ENCODE measurements around the gene DVL2. TPM values are rescaled to one million over a fixed set of nuclear protein-coding genes. Genes with fewer than 3 reads are reported as not detected.

Gene DVL2
- 10 to 100 TPM; 64.4 to 66.5 TPM for total RNA-seq

DNA sequence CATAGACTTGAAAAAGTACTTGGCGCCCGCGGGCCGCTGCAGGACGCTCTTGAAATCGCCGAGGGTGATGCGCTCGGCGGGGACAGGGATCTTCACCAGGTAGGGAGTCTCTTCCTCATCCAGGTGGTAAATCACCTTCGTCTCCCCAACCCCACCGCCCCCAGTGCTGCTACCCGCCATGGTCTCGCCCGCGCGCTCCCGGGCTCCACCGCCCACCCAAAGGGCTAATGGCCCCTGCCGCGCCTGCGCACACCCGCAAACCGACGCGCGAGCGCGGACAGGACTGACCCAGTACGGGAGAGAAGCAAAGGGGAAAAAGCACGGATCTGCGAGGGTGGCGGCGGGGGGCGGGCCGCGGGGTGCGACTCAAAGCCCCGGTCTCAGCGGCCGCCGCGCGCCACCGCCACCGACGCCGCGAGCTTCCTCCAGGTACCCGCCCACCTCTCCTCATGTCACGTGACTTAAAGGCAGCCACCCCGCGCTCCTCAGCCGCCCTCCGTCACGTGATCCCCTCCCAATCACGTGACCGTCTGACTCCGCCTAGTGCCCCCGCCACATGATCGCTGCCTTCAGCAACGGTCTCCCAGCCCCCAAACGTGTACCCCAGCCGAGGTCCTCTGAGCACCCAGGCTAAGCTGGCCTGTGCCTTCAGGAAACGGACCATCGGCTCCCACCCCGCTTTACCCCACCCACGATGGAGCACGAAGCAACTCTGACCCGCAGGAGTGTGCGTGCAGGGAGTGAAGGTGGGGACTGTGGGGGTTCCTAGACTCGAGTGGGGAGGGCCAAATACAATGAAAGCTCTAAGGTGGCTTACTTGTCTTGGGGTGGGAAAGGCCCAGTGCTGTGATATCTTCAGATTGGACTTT, at the start of gene DVL2:
Gene DVL2 (minus strand): TSS at position 435 of the 869 bp plus-strand sequence. CDS start 255 bp downstream, at position 180.
- Mint-ChIP-seq H3K36me3 (peaks cover 35% of the 10 kb centered on the region), H3K27ac (peak within 1 kb of the TSS; percentile 96)

DNA sequence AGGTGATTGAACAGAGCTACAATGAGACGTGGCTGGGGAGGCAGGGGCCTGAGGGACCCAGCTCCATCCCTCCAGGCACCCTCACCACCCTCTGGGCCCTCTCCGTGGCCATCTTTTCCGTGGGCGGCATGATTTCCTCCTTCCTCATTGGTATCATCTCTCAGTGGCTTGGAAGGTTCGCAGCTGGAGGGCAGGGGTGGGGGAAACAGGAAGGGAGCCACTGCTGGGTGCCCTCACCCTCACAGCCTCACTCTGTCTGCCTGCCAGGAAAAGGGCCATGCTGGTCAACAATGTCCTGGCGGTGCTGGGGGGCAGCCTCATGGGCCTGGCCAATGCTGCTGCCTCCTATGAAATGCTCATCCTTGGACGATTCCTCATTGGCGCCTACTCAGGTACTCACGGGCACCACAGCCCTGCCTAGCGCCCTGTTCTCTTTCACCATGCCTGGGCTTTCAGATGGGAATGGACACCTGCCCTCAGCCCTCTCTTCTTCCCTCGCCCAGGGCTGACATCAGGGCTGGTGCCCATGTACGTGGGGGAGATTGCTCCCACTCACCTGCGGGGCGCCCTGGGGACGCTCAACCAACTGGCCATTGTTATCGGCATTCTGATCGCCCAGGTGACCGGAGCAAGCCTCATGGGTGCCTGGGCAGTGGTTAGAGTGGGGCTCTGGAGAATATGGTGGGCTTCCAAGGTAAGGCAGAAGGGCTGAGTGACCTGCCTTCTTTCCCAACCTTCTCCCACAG, 49.3 kb upstream of the DVL2 start:
- H3K4me3 Mint-ChIP-seq = no peak overlapping the region
- H3K4me1 Mint-ChIP-seq = peaks cover 22% of the 10 kb centered on the region
- no peak for DNase-seq
- no peaks in the 10 kb centered on the region for H3K36me3 Mint-ChIP-seq
- H3K27ac Mint-ChIP-seq = no peak overlapping the region
- H3K27me3 Mint-ChIP-seq = peaks cover 21% of the 10 kb centered on the region
- no peaks in the 10 kb centered on the region for H3K9me3 Mint-ChIP-seq

More for the DNA sequence above, at the start of gene DVL2:
- H3K4me1 Mint-ChIP-seq = peaks cover 45% of the 10 kb centered on the region
- DNase-seq = peak; percentile 95
- no peaks in the 10 kb centered on the region for H3K27me3 Mint-ChIP-seq
- H3K9me3 Mint-ChIP-seq = no peaks in the 10 kb centered on the region
- H3K4me3 Mint-ChIP-seq = peak within 1 kb of the TSS; percentile 99

DNA sequence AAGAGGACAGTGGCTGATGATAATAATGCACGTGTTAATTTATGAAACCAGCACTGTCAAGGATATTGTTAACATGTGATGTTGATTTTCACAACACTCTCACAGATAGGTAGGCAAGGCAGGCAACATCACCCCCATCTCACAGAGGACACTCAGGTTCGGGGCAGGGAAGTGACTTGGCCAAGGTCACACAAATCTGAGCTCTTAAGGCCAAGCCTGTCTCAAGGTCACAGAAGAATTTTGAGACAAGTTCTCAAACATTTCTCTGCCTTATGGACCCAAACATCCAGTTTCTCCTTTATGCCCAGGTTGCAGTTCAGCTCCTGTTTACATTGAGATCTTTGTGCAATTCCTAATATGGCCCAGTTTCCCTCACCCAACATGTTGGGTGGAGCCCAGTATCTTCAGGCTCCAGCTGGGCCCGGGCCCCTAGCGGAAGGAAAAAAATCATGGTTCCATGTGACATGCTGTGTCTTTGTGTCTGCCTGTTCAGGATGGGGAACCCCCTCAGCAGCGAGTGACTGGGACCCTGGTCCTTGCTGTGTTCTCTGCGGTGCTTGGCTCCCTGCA, 48.5 kb upstream of the DVL2 start:
- peak overlapping the region; percentile 40 for H3K4me3 Mint-ChIP-seq
- peak; percentile 30 for DNase-seq
- peaks cover 22% of the 10 kb centered on the region for H3K4me1 Mint-ChIP-seq
- H3K27me3 Mint-ChIP-seq = peaks cover 21% of the 10 kb centered on the region
- no peaks in the 10 kb centered on the region for H3K36me3 Mint-ChIP-seq
- H3K9me3 Mint-ChIP-seq = no peaks in the 10 kb centered on the region
- H3K27ac Mint-ChIP-seq = no peak overlapping the region

DNA sequence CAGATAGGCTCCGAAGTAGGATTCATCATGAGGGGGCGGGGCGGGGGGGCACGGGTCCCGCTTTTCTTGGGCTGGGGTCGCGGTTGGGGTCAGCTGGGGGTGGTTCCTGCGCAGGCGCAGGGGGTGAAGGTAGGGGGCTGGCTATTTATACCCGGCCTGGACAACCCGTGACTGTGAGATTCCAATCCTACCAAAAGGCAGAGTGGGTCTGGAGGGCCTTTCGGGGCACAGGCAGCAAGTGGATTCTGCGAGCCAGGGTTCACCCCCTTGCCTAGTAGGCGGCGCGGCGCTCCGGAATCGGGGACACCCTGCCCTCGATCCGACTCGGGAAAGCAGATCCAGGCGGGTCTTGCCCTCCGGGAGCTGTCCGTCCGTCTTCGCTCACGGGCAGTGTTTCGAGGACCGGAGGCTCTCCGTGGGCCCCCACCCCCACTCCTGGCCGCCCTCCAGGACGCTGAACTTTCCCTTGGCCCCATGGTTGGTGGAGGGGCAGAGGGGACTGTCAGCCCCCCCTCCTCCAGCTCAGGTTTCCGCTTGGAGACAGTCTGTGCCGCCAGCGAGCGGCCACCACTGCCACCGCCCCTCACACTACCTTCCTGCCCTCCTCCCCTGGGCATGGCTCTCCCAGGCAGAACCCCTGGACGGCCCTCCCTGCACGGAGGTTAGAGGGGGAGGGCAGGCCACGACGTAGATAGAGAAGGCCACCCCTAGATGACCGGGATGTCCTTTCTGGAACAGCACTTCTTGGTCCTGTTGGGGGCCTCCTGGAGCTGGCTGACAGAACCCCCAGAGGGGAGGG, 47.8 kb upstream of the DVL2 start:
- Mint-ChIP-seq H3K27ac (no peak overlapping the region), H3K4me1 (peaks cover 22% of the 10 kb centered on the region), H3K36me3 (no peaks in the 10 kb centered on the region), H3K9me3 (no peaks in the 10 kb centered on the region), H3K4me3 (peak overlapping the region; percentile 76), H3K27me3 (peaks cover 21% of the 10 kb centered on the region)
- no peak for DNase-seq

DNA sequence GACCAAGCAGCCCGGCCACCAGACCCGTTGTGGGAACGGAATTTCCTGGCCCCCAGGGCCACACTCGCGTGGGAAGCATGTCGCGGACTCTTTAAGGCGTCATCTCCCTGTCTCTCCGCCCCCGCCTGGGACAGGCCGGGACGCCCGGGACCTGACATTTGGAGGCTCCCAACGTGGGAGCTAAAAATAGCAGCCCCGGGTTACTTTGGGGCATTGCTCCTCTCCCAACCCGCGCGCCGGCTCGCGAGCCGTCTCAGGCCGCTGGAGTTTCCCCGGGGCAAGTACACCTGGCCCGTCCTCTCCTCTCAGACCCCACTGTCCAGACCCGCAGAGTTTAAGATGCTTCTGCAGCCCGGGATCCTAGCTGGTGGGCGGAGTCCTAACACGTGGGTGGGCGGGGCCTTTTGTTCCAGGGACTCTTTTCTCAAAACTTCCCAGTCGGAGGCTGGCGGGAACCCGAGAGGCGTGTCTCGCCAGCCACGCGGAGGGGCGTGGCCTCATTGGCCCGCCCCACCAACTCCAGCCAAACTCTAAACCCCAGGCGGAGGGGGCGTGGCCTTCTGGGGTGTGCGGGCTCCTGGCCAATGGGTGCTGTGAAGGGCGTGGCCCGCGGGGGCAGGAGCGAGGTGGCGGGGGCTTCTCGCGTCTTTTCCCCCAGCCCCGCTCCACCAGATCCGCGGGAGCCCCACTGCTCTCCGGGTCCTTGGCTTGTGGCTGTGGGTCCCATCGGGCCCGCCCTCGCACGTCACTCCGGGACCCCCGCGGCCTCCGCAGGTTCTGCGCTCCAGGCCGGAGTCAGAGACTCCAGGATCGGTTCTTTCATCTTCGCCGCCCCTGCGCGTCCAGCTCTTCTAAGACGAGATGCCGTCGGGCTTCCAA, 47.0 kb upstream of the DVL2 start, which contains the start of gene SLC2A4:
Gene SLC2A4 (plus strand): TSS at position 645 of the 879 bp plus-strand sequence. CDS start 217 bp downstream, at position 862.
- Mint-ChIP-seq H3K27ac (peak within 1 kb of the TSS; percentile 84), H3K4me1 (peaks cover 22% of the 10 kb centered on the region), H3K4me3 (peak within 1 kb of the TSS; percentile 76), H3K36me3 (no peaks in the 10 kb centered on the region), H3K27me3 (peaks cover 19% of the 10 kb centered on the region), H3K9me3 (no peaks in the 10 kb centered on the region)
- peak; percentile 94 for DNase-seq

DNA sequence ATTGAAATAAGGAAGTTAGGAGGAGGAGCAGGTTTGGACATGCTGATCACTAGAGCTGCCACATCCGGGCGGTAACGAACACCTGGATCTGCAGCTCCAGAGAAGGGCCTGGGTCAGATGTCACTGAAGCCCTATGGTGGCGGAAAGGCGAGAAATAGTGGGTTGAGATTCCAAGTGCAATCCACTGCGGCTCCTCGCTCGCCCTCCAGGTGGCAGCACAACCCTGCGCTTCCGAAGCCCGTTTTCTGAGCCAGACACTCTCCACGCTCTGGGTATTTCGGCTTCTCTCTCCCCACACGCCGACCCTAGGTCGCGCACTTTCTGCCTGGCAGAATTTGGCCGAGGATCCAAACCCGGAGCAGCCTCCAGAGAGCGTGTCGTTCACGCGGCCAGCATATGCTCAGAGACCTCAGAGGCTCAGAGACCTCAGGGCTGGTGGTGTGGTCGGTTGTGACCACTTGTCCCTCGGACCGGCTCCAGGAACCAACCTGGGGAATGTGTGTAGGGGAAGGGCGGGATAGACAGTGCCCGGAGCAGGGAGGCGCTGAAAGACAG, 46.3 kb upstream of the DVL2 start:
- Mint-ChIP-seq H3K9me3 (no peaks in the 10 kb centered on the region), H3K4me3 (peak overlapping the region; percentile 76), H3K27me3 (peaks cover 18% of the 10 kb centered on the region), H3K27ac (peak overlapping the region; percentile 84), H3K36me3 (no peaks in the 10 kb centered on the region), H3K4me1 (peaks cover 22% of the 10 kb centered on the region)
- DNase-seq = peak; percentile 88

DNA sequence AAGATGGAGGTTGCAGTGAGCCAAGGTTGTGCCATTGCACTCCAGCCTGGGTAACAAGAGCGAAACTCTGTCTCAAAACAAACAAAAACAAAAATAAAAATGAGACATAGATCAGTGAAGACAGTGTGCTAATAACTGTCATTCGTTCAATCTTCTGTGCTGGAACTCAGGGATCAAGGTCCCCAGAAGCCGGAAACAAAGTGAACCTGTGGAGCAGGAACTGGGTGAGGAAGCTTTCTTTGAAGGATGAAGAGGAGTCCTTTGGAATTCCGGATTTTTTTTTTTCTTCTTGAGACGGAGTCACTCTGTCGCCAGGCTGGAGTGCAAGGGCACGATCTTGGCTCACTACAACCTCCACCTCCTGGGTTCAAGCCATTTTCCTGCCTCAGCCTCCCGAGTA, 45.1 kb upstream of the DVL2 start:
- Mint-ChIP-seq H3K4me1 (peaks cover 22% of the 10 kb centered on the region), H3K36me3 (no peaks in the 10 kb centered on the region), H3K27me3 (peaks cover 18% of the 10 kb centered on the region), H3K27ac (no peak overlapping the region), H3K4me3 (no peak overlapping the region), H3K9me3 (no peaks in the 10 kb centered on the region)
- DNase-seq = no peak

DNA sequence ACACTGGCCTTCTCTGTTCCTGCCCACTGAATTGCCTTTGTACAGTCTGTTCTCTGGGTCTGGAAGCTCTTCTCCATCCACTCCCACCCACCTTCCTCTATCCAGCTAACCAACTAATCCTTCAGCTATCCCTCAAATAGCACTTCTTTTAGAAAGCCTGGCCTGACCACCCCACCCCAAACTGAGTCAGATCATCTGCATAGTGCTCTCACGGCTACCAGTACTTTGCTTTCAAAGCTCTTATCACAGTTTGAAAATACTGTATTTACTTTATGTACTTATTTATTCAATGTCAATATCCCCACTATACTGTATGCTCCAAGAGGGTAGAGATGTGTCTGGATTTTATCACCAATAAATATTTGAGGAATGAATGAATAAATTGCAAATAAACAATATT, 32.5 kb upstream of the DVL2 start:
- H3K9me3 Mint-ChIP-seq = no peaks in the 10 kb centered on the region
- no peak overlapping the region for H3K27ac Mint-ChIP-seq

DNA sequence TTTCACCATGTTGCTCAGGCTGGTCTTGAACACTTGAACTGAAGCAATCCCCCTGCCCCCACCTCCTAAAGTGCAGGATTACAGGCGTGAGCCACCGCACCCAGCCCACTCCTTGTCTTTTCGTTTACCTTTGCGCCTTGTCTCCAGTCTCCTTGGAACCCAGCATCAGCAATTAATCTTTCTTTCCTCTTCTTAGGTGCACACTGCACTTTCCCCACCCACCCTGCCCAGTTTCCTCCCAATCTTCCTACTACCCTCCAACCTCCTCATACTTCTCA, 29.4 kb upstream of the DVL2 start:
- H3K27me3 Mint-ChIP-seq = peaks cover 18% of the 10 kb centered on the region

More for the DNA sequence above, 32.5 kb upstream of the DVL2 start:
- Mint-ChIP-seq H3K4me3 (no peak overlapping the region), H3K36me3 (no peaks in the 10 kb centered on the region), H3K4me1 (peaks cover 19% of the 10 kb centered on the region), H3K27me3 (peaks cover 18% of the 10 kb centered on the region)
- DNase-seq = no peak

DNA sequence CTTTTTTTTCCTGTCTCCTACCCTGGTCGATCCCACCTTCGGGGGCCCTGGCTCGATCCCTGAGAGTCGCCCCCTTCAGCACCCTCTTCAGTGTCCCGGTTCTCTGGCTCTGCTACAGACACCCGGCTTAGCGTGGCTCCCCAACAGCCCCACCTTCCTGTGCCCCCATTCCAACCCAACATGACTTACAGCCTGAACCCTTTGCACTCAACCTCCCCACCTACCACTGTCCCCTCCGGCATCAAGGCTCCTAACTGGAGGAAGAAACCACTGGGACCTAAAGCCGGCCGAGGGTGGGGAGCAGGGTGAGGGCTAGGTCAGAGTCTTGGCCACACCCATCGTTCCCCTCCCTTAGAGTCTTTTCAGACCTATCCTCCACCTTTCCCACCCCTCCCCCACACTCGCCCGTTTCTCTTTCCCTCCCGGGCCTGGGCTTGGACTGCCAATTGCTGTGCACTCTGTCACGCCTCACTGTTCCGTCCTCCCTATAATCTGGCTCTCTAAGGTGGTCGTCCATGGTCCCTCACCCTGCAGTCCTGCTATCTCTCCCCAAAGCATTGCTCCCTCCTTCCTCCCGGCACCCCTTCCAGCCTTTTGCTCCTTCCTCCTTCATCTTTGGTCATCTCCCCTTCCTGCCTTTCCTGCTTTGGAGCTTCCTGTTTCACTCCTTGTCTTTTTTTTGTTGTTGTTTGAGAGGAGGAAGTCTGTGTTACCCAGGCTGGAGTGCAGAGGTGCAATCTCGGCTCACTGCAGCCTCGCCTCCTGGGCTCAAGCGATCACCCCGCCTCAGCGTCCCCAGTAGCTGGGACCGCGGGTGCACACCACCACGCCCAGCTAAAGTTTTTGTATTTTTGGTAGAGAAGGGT, 28.9 kb upstream of the DVL2 start:
- no peak for DNase-seq
- peak overlapping the region; percentile 66 for H3K4me3 Mint-ChIP-seq
- peaks cover 41% of the 10 kb centered on the region for H3K4me1 Mint-ChIP-seq

More for the DNA sequence above, 29.4 kb upstream of the DVL2 start:
- H3K27ac Mint-ChIP-seq = no peak overlapping the region
- peaks cover 37% of the 10 kb centered on the region for H3K4me1 Mint-ChIP-seq
- H3K36me3 Mint-ChIP-seq = peaks cover 6% of the 10 kb centered on the region
- H3K4me3 Mint-ChIP-seq = no peak overlapping the region
- no peaks in the 10 kb centered on the region for H3K9me3 Mint-ChIP-seq
- no peak for DNase-seq

DNA sequence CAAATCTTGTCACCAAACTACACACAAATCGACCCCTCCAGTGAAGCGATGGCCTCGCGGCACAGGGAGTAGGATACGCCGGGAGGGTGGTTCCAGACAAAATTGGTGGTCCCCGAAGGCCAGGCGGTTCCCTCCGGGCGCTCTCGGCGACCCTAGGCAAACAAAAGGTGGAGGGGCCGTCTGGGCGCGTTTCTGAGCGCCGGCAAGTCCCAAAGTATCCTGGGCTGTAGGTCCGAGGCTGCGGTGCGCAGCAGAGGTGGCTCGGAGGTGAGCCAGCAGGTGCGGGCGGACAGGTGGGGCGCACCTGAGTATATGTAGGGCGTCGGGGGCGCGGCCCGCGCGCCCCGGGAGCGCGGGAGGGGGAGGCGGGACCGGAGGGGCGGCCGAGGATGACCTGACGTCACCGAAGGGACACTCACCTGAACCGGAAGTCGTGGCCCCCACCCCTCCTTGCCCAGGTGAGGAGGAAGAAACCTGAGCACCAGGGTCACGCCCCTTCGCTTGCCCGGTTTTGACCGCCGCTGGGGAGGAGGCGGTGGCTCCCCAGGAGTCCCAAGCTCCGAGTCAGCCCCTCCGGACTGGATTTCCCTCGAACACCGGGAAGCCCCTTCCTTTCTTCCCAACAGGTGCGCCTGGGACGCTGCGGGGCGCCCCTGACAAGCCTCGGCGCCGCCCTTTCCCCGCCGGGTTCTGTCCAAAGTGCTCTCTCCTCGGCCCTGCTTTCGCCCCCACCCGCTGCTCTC, 28.0 kb upstream of the DVL2 start, which contains the start of gene CLDN7:
Gene CLDN7 (minus strand): TSS at position 287 of the 743 bp plus-strand sequence. CDS start 435 bp downstream, outside the sequence.
- Mint-ChIP-seq H3K36me3 (peaks cover 6% of the 10 kb centered on the region), H3K4me3 (peak within 1 kb of the TSS; percentile 66), H3K27me3 (peaks cover 18% of the 10 kb centered on the region), H3K27ac (peak within 1 kb of the TSS; percentile 38), H3K9me3 (no peaks in the 10 kb centered on the region), H3K4me1 (peaks cover 41% of the 10 kb centered on the region)
- DNase-seq = no peak

More for the DNA sequence above, 28.9 kb upstream of the DVL2 start:
- Mint-ChIP-seq H3K27ac (no peak overlapping the region), H3K27me3 (peaks cover 18% of the 10 kb centered on the region), H3K36me3 (peaks cover 6% of the 10 kb centered on the region), H3K9me3 (no peaks in the 10 kb centered on the region)
